ENCODE data around the gene PRTFDC1.

DNA sequence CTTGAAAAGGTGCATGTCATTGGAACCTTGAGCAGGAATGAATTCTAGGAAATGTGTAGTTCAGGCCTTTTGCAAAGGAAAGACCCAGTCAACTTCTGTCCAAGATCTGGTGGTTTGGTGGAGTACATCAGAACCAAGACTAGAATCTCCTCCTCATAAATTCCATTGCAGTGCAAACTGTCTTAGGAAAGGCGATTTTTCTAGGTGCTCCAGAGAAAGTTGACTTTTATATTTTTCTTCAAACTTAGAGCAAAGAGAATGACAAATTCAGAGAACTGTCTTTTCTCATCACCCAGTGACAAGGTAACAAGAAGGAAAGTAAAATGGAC lies 50.0 kb downstream of the PRTFDC1 start:
- TF ChIP-seq, protein P1, sequence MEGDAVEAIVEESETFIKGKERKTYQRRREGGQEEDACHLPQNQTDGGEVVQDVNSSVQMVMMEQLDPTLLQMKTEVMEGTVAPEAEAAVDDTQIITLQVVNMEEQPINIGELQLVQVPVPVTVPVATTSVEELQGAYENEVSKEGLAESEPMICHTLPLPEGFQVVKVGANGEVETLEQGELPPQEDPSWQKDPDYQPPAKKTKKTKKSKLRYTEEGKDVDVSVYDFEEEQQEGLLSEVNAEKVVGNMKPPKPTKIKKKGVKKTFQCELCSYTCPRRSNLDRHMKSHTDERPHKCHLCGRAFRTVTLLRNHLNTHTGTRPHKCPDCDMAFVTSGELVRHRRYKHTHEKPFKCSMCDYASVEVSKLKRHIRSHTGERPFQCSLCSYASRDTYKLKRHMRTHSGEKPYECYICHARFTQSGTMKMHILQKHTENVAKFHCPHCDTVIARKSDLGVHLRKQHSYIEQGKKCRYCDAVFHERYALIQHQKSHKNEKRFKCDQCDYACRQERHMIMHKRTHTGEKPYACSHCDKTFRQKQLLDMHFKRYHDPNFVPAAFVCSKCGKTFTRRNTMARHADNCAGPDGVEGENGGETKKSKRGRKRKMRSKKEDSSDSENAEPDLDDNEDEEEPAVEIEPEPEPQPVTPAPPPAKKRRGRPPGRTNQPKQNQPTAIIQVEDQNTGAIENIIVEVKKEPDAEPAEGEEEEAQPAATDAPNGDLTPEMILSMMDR (IDR thresholded peaks at IDR 0.05; ENCODE audit: low read depth, low read length, poor library complexity, severe bottlenecking) = no peak
- no peak for TF ChIP-seq EZH2phosphoT487 (IDR thresholded peaks at IDR 0.05; ENCODE audit: borderline replicate concordance, low read length)

Measured in DOHH2 (cell line).